ENCODE measurements around the gene ATP5MC3. TPM values are rescaled to one million over a fixed set of nuclear protein-coding genes. Genes with fewer than 3 reads are reported as not detected.

Gene ATP5MC3
- total RNA-seq, result 42.9 TPM

GRCh38 chr2:175181104-175181876 is at the start of gene ATP5MC3:
Gene ATP5MC3, minus strand, starts transcription at chr2:175181710. Its CDS starts 317 bp downstream, at chr2:175181393.

GRCh38 chr2:175167792-175168563 is 13.5 kb downstream of the ATP5MC3 start, which contains the start of gene ATF2:
Gene ATF2, minus strand, starts transcription at chr2:175168203. Its CDS starts 31,760 bp downstream, at chr2:175136443.

Small RNA genes within 50 kb of the gene (small RNA-seq; reads per million reads assigned to genes)
- gene MIR933 (ENCODE audit: low replicate concordance), result not detected

Other genes starting within 250 kb of the ATP5MC3 start
- gene CHN1, start 176.3 kb downstream of the ATP5MC3 start, total RNA-seq, result 49.1 TPM
- gene ATF2, start 13.5 kb downstream of the ATP5MC3 start, total RNA-seq, result 148 TPM